ENCODE data around the gene DVL1.

Gene DVL1

GRCh38 chr1:1295154-1295923, 53.9 kb downstream of the DVL1 start:
- H3K36me3 ChIP-seq (ENCODE audit: insufficient read depth, low read length), result no peaks in the 10 kb centered on the region
- H3K4me3 ChIP-seq (ENCODE audit: low read depth in 1 of 2, low read length in 2 of 2), result no peak overlapping the region
- H3K9ac ChIP-seq (ENCODE audit: low read length), result no peak overlapping the region
- no peaks in the 10 kb centered on the region for H3K4me1 ChIP-seq (ENCODE audit: insufficient read depth, low read length)
- no peaks in the 10 kb centered on the region for H3K27me3 ChIP-seq (ENCODE audit: control insufficient read depth in 1 of 2, insufficient read depth in 2 of 2, low read length in 2 of 2)
- no peaks in the 10 kb centered on the region for H3K9me3 ChIP-seq (ENCODE audit: low read length)
- no peak overlapping the region for H3K27ac ChIP-seq (ENCODE audit: low read depth, low read length)

- no peaks in the 10 kb centered on the region for H3K4me1 ChIP-seq (ENCODE audit: insufficient read depth, low read length)
- H3K9ac ChIP-seq (ENCODE audit: low read length), result no peak overlapping the region
- no peaks in the 10 kb centered on the region for H3K9me3 ChIP-seq (ENCODE audit: low read length)
- no peak overlapping the region for H3K4me3 ChIP-seq (ENCODE audit: low read depth in 1 of 2, low read length in 2 of 2)
- no peaks in the 10 kb centered on the region for H3K36me3 ChIP-seq (ENCODE audit: insufficient read depth, low read length)
- H3K27me3 ChIP-seq (ENCODE audit: control insufficient read depth in 1 of 2, insufficient read depth in 2 of 2, low read length in 2 of 2), result no peaks in the 10 kb centered on the region
- no peak overlapping the region for H3K27ac ChIP-seq (ENCODE audit: low read depth, low read length)
These were observed 54.8 kb downstream of the DVL1 start for GRCh38 chr1:1294250-1294890.

- no peak overlapping the region for H3K27ac ChIP-seq (ENCODE audit: low read depth, low read length)
- no peak overlapping the region for H3K9ac ChIP-seq (ENCODE audit: low read length)
- no peaks in the 10 kb centered on the region for H3K27me3 ChIP-seq (ENCODE audit: control insufficient read depth in 1 of 2, insufficient read depth in 2 of 2, low read length in 2 of 2)
- no peaks in the 10 kb centered on the region for H3K9me3 ChIP-seq (ENCODE audit: low read length)
- H3K4me3 ChIP-seq (ENCODE audit: low read depth in 1 of 2, low read length in 2 of 2), result no peak overlapping the region
- H3K4me1 ChIP-seq (ENCODE audit: insufficient read depth, low read length), result no peaks in the 10 kb centered on the region
- H3K36me3 ChIP-seq (ENCODE audit: insufficient read depth, low read length), result no peaks in the 10 kb centered on the region
These were observed 55.7 kb downstream of the DVL1 start for GRCh38 chr1:1293263-1294249.

GRCh38 chr1:1292851-1293250, 56.4 kb downstream of the DVL1 start:
- no peaks in the 10 kb centered on the region for H3K36me3 ChIP-seq (ENCODE audit: insufficient read depth, low read length)
- H3K9me3 ChIP-seq (ENCODE audit: low read length), result no peaks in the 10 kb centered on the region

GRCh38 chr1:1292442-1292779, 56.8 kb downstream of the DVL1 start:
- no peaks in the 10 kb centered on the region for H3K4me1 ChIP-seq (ENCODE audit: insufficient read depth, low read length)
- no peak overlapping the region for H3K9ac ChIP-seq (ENCODE audit: low read length)
- peaks cover 0 to 3% of the 10 kb centered on the region in 2 donors for H3K27me3 ChIP-seq (ENCODE audit: control insufficient read depth in 1 of 2, insufficient read depth in 2 of 2, low read length in 2 of 2)
- no peaks in the 10 kb centered on the region for H3K36me3 ChIP-seq (ENCODE audit: insufficient read depth, low read length)
- H3K9me3 ChIP-seq (ENCODE audit: low read length), result no peaks in the 10 kb centered on the region
- no peak overlapping the region for H3K27ac ChIP-seq (ENCODE audit: low read depth, low read length)
- no peak overlapping the region for H3K4me3 ChIP-seq (ENCODE audit: low read depth in 1 of 2, low read length in 2 of 2)

More at GRCh38 chr1:1292851-1293250, 56.4 kb downstream of the DVL1 start:
- Histone ChIP-seq H3K27ac (ENCODE audit: low read depth, low read length) (no peak overlapping the region), H3K27me3 (ENCODE audit: control insufficient read depth in 1 of 2, insufficient read depth in 2 of 2, low read length in 2 of 2) (no peaks in the 10 kb centered on the region), H3K9ac (ENCODE audit: low read length) (no peak overlapping the region), H3K4me3 (ENCODE audit: low read depth in 1 of 2, low read length in 2 of 2) (no peak overlapping the region), H3K4me1 (ENCODE audit: insufficient read depth, low read length) (no peaks in the 10 kb centered on the region)

- Histone ChIP-seq H3K4me3 (ENCODE audit: low read depth in 1 of 2, low read length in 2 of 2) (no peak overlapping the region), H3K4me1 (ENCODE audit: insufficient read depth, low read length) (no peaks in the 10 kb centered on the region), H3K27ac (ENCODE audit: low read depth, low read length) (no peak overlapping the region), H3K27me3 (ENCODE audit: control insufficient read depth in 1 of 2, insufficient read depth in 2 of 2, low read length in 2 of 2) (peaks cover 0 to 9% of the 10 kb centered on the region in 2 donors), H3K9me3 (ENCODE audit: low read length) (no peaks in the 10 kb centered on the region), H3K9ac (ENCODE audit: low read length) (no peak overlapping the region), H3K36me3 (ENCODE audit: insufficient read depth, low read length) (no peaks in the 10 kb centered on the region)
These were observed 57.4 kb downstream of the DVL1 start for GRCh38 chr1:1291548-1292441.

GRCh38 chr1:1291023-1291528, 58.1 kb downstream of the DVL1 start:
- Histone ChIP-seq H3K9ac (ENCODE audit: low read length) (no peak overlapping the region), H3K27me3 (ENCODE audit: control insufficient read depth in 1 of 2, insufficient read depth in 2 of 2, low read length in 2 of 2) (peaks cover 0 to 17% of the 10 kb centered on the region in 2 donors), H3K36me3 (ENCODE audit: insufficient read depth, low read length) (no peaks in the 10 kb centered on the region), H3K4me3 (ENCODE audit: low read depth in 1 of 2, low read length in 2 of 2) (no peak overlapping the region), H3K27ac (ENCODE audit: low read depth, low read length) (no peak overlapping the region), H3K4me1 (ENCODE audit: insufficient read depth, low read length) (no peaks in the 10 kb centered on the region), H3K9me3 (ENCODE audit: low read length) (no peaks in the 10 kb centered on the region)

- no peaks in the 10 kb centered on the region for H3K9me3 ChIP-seq (ENCODE audit: low read length)
- no peaks in the 10 kb centered on the region for H3K4me1 ChIP-seq (ENCODE audit: insufficient read depth, low read length)
- H3K9ac ChIP-seq (ENCODE audit: low read length), result no peak overlapping the region
- peaks cover 0 to 25% of the 10 kb centered on the region in 2 donors for H3K27me3 ChIP-seq (ENCODE audit: control insufficient read depth in 1 of 2, insufficient read depth in 2 of 2, low read length in 2 of 2)
- H3K4me3 ChIP-seq (ENCODE audit: low read depth in 1 of 2, low read length in 2 of 2), result no peak overlapping the region
- no peaks in the 10 kb centered on the region for H3K36me3 ChIP-seq (ENCODE audit: insufficient read depth, low read length)
- no peak overlapping the region for H3K27ac ChIP-seq (ENCODE audit: low read depth, low read length)
These were observed 58.9 kb downstream of the DVL1 start for GRCh38 chr1:1290238-1290731.

GRCh38 chr1:1287288-1288110, 61.7 kb downstream of the DVL1 start:
- Histone ChIP-seq H3K4me1 (ENCODE audit: insufficient read depth, low read length) (no peaks in the 10 kb centered on the region), H3K27me3 (ENCODE audit: control insufficient read depth in 1 of 2, insufficient read depth in 2 of 2, low read length in 2 of 2) (peaks cover 0 to 32% of the 10 kb centered on the region in 2 donors), H3K27ac (ENCODE audit: low read depth, low read length) (no peak overlapping the region), H3K4me3 (ENCODE audit: low read depth in 1 of 2, low read length in 2 of 2) (no peak overlapping the region), H3K36me3 (ENCODE audit: insufficient read depth, low read length) (no peaks in the 10 kb centered on the region), H3K9ac (ENCODE audit: low read length) (no peak overlapping the region), H3K9me3 (ENCODE audit: low read length) (no peaks in the 10 kb centered on the region)

Measured in muscle layer of colon (tissue), 2 donors.